IPS-11a (cell line): Measurements from ENCODE around the gene IGF2BP3.

Experiments
- H3K4me3 ChIP-seq: one replicate; pipeline ENCODE4 v1.5.1; 2013; ENCODE audit warnings: low read depth, low read length, control low read depth

IGF2BP3 gene

GRCh38 chr7:23380556-23380955, 89.7 kb downstream of the IGF2BP3 start:
- no peak overlapping the region for H3K4me3 ChIP-seq

GRCh38 chr7:23378996-23379395, 91.3 kb downstream of the IGF2BP3 start:
- H3K4me3 ChIP-seq, result no peak overlapping the region

GRCh38 chr7:23377134-23377533, 93.2 kb downstream of the IGF2BP3 start:
- H3K4me3 ChIP-seq, result no peak overlapping the region

GRCh38 chr7:23373151-23374004, 96.9 kb downstream of the IGF2BP3 start:
- no peak overlapping the region for H3K4me3 ChIP-seq

GRCh38 chr7:23372611-23373010, 97.7 kb downstream of the IGF2BP3 start:
- no peak overlapping the region for H3K4me3 ChIP-seq

- H3K4me3 ChIP-seq, result no peak overlapping the region
Observed at GRCh38 chr7:23371654-23372053, 98.6 kb downstream of the IGF2BP3 start.

GRCh38 chr7:23369695-23370404, 100.4 kb downstream of the IGF2BP3 start:
- no peak overlapping the region for H3K4me3 ChIP-seq

- no peak overlapping the region for H3K4me3 ChIP-seq
Observed at GRCh38 chr7:23369100-23369499, 101.2 kb downstream of the IGF2BP3 start.

- no peak overlapping the region for H3K4me3 ChIP-seq
Observed at GRCh38 chr7:23358152-23358674, 112.1 kb downstream of the IGF2BP3 start.

GRCh38 chr7:23357190-23358093, 112.8 kb downstream of the IGF2BP3 start:
- no peak overlapping the region for H3K4me3 ChIP-seq

- no peak overlapping the region for H3K4me3 ChIP-seq
Observed at GRCh38 chr7:23356726-23357125, 113.6 kb downstream of the IGF2BP3 start.

- no peak overlapping the region for H3K4me3 ChIP-seq
Observed at GRCh38 chr7:23356168-23356567, 114.1 kb downstream of the IGF2BP3 start.

- no peak overlapping the region for H3K4me3 ChIP-seq
Observed at GRCh38 chr7:23353172-23353571, 117.1 kb downstream of the IGF2BP3 start.

GRCh38 chr7:23350466-23350865, 119.8 kb downstream of the IGF2BP3 start:
- no peak overlapping the region for H3K4me3 ChIP-seq

- no peak overlapping the region for H3K4me3 ChIP-seq
Observed at GRCh38 chr7:23349484-23350157, 120.7 kb downstream of the IGF2BP3 start.

GRCh38 chr7:23347682-23348180, 122.6 kb downstream of the IGF2BP3 start:
- H3K4me3 ChIP-seq, result no peak overlapping the region

GRCh38 chr7:23347033-23347681, 123.1 kb downstream of the IGF2BP3 start:
- no peak overlapping the region for H3K4me3 ChIP-seq

- H3K4me3 ChIP-seq, result no peak overlapping the region
Observed at GRCh38 chr7:23346316-23346715, 124.0 kb downstream of the IGF2BP3 start.

GRCh38 chr7:23345601-23346000, 124.7 kb downstream of the IGF2BP3 start:
- H3K4me3 ChIP-seq, result no peak overlapping the region
